ENCODE measurements around the gene VWCE. TPM values are rescaled to one million over a fixed set of nuclear protein-coding genes. Genes with fewer than 3 reads are reported as not detected.
"Not testable (repeated sequence)": the region's sequence is repeated elsewhere in the genome, so short reads cannot be mapped to it uniquely, and the experiment has no call there.

VWCE gene
- polyA plus RNA-seq, 1 of the 3 experiments (the other 2 are of a cell fraction): 5.0 TPM

DNA sequence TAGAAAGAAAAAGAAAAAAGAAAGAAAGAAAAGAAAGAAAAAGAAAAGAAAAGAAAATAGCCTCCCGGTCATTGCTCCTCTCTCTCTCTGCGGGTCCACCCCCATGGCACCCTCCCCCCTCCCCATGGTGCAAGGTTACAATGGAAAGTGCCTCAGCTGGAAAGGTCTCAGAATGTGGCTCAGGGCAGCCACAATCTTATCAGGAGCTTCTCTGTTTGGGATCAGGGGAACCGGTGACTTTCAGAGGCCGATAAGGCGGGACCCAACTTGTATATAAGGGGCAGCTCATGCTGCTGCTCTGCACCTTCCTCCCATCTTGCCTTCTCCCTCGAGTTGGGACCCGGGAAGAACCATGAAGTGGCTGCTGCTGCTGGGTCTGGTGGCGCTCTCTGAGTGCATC is 54.2 kb downstream of the VWCE start, which contains the start of gene PGA5:
Gene PGA5, plus strand, starts transcription at position 301 of the 400 bp plus-strand sequence. Its CDS starts 52 bp downstream, at position 353.
- H3K27me3 ChIP-seq (ENCODE audit: insufficient read depth); H3F3A ChIP-seq (replicated peaks; ENCODE audit: insufficient read depth); H3K27ac ChIP-seq (ENCODE audit: low read depth in 2 of 2, low read length in 1 of 2); H3K79me2 ChIP-seq (ENCODE audit: insufficient read depth); DNase-seq; H3K4me1 ChIP-seq (ENCODE audit: control insufficient read depth in 1 of 2, insufficient read depth in 2 of 2, low read depth in 1 of 2, low read length in 1 of 2); CTCF ChIA-PET; H3K9me2 ChIP-seq; H3K4me3 ChIP-seq (ENCODE audit: low read depth in 2 of 2, low read length in 1 of 2); H3K36me3 ChIP-seq (replicated peaks in 1 of 2; ENCODE audit: control insufficient read depth in 1 of 2, insufficient read depth in 2 of 2, low read length in 1 of 2); POLR2A ChIA-PET; H2AFZ ChIP-seq (ENCODE audit: low read depth); H3K9me3 ChIP-seq; H4K20me1 ChIP-seq (ENCODE audit: insufficient read depth); H3K9ac ChIP-seq; H3K4me2 ChIP-seq: not testable (repeated sequence)
- WGBS (ENCODE audit: low lambda C conversion rate): no CpG with 5 or more reads among the region's 8 CpGs

DNA sequence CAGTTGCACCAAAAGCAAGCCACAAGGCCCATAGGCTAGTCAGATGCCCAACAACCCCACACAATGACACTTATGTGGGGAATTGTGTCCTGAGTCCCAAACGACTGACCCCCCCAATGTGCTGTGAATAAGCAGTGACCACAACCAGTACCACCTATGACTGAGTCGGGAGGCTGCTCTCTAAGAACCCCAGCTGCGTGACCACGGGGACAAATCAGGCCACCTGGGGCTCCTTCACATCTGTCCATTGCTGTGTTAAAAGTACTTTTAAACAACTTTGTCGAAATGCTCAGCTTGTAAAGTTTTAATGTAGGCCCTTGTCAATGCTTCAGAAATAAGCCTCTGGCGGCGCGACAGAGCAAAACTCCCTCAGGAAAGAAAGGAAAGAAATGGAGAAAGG is 54.8 kb downstream of the VWCE start:
- H2AFZ ChIP-seq (ENCODE audit: low read depth); H3K4me1 ChIP-seq (ENCODE audit: control insufficient read depth in 1 of 2, insufficient read depth in 2 of 2, low read depth in 1 of 2, low read length in 1 of 2); POLR2A ChIA-PET; H3K36me3 ChIP-seq (replicated peaks in 1 of 2; ENCODE audit: control insufficient read depth in 1 of 2, insufficient read depth in 2 of 2, low read length in 1 of 2); DNase-seq; H3K9me2 ChIP-seq; H3K9me3 ChIP-seq; H3K4me3 ChIP-seq (ENCODE audit: low read depth in 2 of 2, low read length in 1 of 2); H3K9ac ChIP-seq; H3F3A ChIP-seq (replicated peaks; ENCODE audit: insufficient read depth); H3K79me2 ChIP-seq (ENCODE audit: insufficient read depth); H4K20me1 ChIP-seq (ENCODE audit: insufficient read depth); H3K27me3 ChIP-seq (ENCODE audit: insufficient read depth); H3K27ac ChIP-seq (ENCODE audit: low read depth in 2 of 2, low read length in 1 of 2); CTCF ChIA-PET; H3K4me2 ChIP-seq: not testable (repeated sequence)
- WGBS (ENCODE audit: low lambda C conversion rate): 72% methylated on average over 8 of the region's 8 CpGs

DNA sequence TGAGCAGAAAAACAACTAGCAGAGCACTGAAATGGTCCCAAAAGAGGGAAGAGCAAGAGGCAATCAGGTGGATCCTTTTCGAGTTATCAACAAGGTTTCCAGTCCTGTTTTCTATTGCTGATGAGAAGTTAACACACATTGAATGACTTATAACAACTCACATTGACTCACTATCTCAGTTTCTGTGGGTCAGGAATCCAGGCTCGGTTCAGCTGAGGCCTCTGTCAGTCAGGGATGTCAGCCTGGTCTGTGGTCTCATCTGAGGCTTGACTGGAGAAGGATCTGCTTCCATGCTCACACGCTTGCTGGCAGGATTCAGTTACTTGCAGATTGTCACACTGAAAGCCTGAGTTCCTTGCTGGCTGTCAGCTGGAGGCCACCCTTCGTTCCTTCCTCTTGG is 58.0 kb downstream of the VWCE start:
- DNase-seq; H3K4me3 ChIP-seq (ENCODE audit: low read depth in 2 of 2, low read length in 1 of 2); H3K79me2 ChIP-seq (ENCODE audit: insufficient read depth); H3K27ac ChIP-seq (ENCODE audit: low read depth in 2 of 2, low read length in 1 of 2); H3K4me2 ChIP-seq; H3K9me3 ChIP-seq; POLR2A ChIA-PET; CTCF ChIA-PET; H4K20me1 ChIP-seq (ENCODE audit: insufficient read depth); H2AFZ ChIP-seq (ENCODE audit: low read depth); H3K9ac ChIP-seq; H3K36me3 ChIP-seq (replicated peaks in 1 of 2; ENCODE audit: control insufficient read depth in 1 of 2, insufficient read depth in 2 of 2, low read length in 1 of 2); H3K9me2 ChIP-seq; H3F3A ChIP-seq (replicated peaks; ENCODE audit: insufficient read depth); H3K27me3 ChIP-seq (ENCODE audit: insufficient read depth); H3K4me1 ChIP-seq (ENCODE audit: control insufficient read depth in 1 of 2, insufficient read depth in 2 of 2, low read depth in 1 of 2, low read length in 1 of 2): not testable (repeated sequence)
- WGBS (ENCODE audit: low lambda C conversion rate): no CpG with 5 or more reads among the region's 4 CpGs

- H4K20me1 ChIP-seq (ENCODE audit: insufficient read depth); H3K4me3 ChIP-seq (ENCODE audit: low read depth in 2 of 2, low read length in 1 of 2); H3K9ac ChIP-seq; H3K4me1 ChIP-seq (ENCODE audit: control insufficient read depth in 1 of 2, insufficient read depth in 2 of 2, low read depth in 1 of 2, low read length in 1 of 2); H3K79me2 ChIP-seq (ENCODE audit: insufficient read depth); H3K27ac ChIP-seq (ENCODE audit: low read depth in 2 of 2, low read length in 1 of 2); DNase-seq; H3F3A ChIP-seq (replicated peaks; ENCODE audit: insufficient read depth); H2AFZ ChIP-seq (ENCODE audit: low read depth); POLR2A ChIA-PET; CTCF ChIA-PET; H3K27me3 ChIP-seq (ENCODE audit: insufficient read depth); H3K9me3 ChIP-seq; H3K4me2 ChIP-seq; H3K36me3 ChIP-seq (replicated peaks in 1 of 2; ENCODE audit: control insufficient read depth in 1 of 2, insufficient read depth in 2 of 2, low read length in 1 of 2); H3K9me2 ChIP-seq: not testable (repeated sequence)
- no CpG with 5 or more reads among the region's 3 CpGs for WGBS (ENCODE audit: low lambda C conversion rate)
Measured at GRCh38 chr11:61232548-61233145, 62.5 kb downstream of the VWCE start.

DNA sequence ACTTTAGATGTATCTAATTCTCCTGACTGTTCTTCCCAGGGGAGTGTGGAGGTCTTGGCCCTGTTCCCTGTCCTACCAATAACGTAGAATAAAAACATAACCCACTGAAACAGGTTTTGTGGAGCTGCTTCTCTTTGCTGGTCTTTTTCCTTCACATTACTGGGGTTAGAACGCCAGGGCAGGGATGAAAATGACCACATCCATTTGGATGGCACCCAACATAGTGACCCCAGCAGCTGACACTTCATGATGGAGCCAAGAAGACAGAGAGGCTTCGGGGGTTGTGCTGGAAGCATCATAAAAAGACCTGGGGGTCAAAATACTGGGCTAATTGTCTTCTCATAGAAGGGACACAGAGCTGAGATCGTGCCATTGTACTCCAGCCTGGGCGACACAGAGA is 63.5 kb downstream of the VWCE start:
- POLR2A ChIA-PET: not testable (repeated sequence)

GRCh38 chr11:61231033-61231432 is 64.1 kb downstream of the VWCE start:
- DNase-seq; H3K9me2 ChIP-seq; H4K20me1 ChIP-seq (ENCODE audit: insufficient read depth); H2AFZ ChIP-seq (ENCODE audit: low read depth); H3F3A ChIP-seq (replicated peaks; ENCODE audit: insufficient read depth); H3K36me3 ChIP-seq (replicated peaks in 1 of 2; ENCODE audit: control insufficient read depth in 1 of 2, insufficient read depth in 2 of 2, low read length in 1 of 2); CTCF ChIA-PET; H3K27ac ChIP-seq (ENCODE audit: low read depth in 2 of 2, low read length in 1 of 2); H3K9ac ChIP-seq; H3K27me3 ChIP-seq (ENCODE audit: insufficient read depth); H3K9me3 ChIP-seq; H3K79me2 ChIP-seq (ENCODE audit: insufficient read depth); H3K4me1 ChIP-seq (ENCODE audit: control insufficient read depth in 1 of 2, insufficient read depth in 2 of 2, low read depth in 1 of 2, low read length in 1 of 2); H3K4me2 ChIP-seq; POLR2A ChIA-PET; H3K4me3 ChIP-seq (ENCODE audit: low read depth in 2 of 2, low read length in 1 of 2): not testable (repeated sequence)
- WGBS (ENCODE audit: low lambda C conversion rate): no CpG with 5 or more reads among the region's 15 CpGs

More for the DNA sequence above, 63.5 kb downstream of the VWCE start:
- H3K9me3 ChIP-seq; H3K27me3 ChIP-seq (ENCODE audit: insufficient read depth); H2AFZ ChIP-seq (ENCODE audit: low read depth); H3K4me2 ChIP-seq; H3K4me1 ChIP-seq (ENCODE audit: control insufficient read depth in 1 of 2, insufficient read depth in 2 of 2, low read depth in 1 of 2, low read length in 1 of 2); H3K36me3 ChIP-seq (replicated peaks in 1 of 2; ENCODE audit: control insufficient read depth in 1 of 2, insufficient read depth in 2 of 2, low read length in 1 of 2); DNase-seq; H3K79me2 ChIP-seq (ENCODE audit: insufficient read depth); H3K9ac ChIP-seq; H3K4me3 ChIP-seq (ENCODE audit: low read depth in 2 of 2, low read length in 1 of 2); H3F3A ChIP-seq (replicated peaks; ENCODE audit: insufficient read depth); H4K20me1 ChIP-seq (ENCODE audit: insufficient read depth); H3K9me2 ChIP-seq; CTCF ChIA-PET; H3K27ac ChIP-seq (ENCODE audit: low read depth in 2 of 2, low read length in 1 of 2): not testable (repeated sequence)
- 39% methylated on average over 2 of the region's 5 CpGs for WGBS (ENCODE audit: low lambda C conversion rate)

- H2AFZ ChIP-seq (ENCODE audit: low read depth); CTCF ChIA-PET: not testable (repeated sequence)
- no CpG with 5 or more reads among the region's 6 CpGs for WGBS (ENCODE audit: low lambda C conversion rate)
Measured at GRCh38 chr11:61229458-61229857, 65.7 kb downstream of the VWCE start.

More at GRCh38 chr11:61229458-61229857, 65.7 kb downstream of the VWCE start:
- H3K9ac ChIP-seq; H3K9me2 ChIP-seq; H3K4me2 ChIP-seq; H3K27ac ChIP-seq (ENCODE audit: low read depth in 2 of 2, low read length in 1 of 2); POLR2A ChIA-PET; H4K20me1 ChIP-seq (ENCODE audit: insufficient read depth); H3K36me3 ChIP-seq (replicated peaks in 1 of 2; ENCODE audit: control insufficient read depth in 1 of 2, insufficient read depth in 2 of 2, low read length in 1 of 2); H3K4me3 ChIP-seq (ENCODE audit: low read depth in 2 of 2, low read length in 1 of 2); DNase-seq; H3K79me2 ChIP-seq (ENCODE audit: insufficient read depth); H3K9me3 ChIP-seq; H3F3A ChIP-seq (replicated peaks; ENCODE audit: insufficient read depth); H3K27me3 ChIP-seq (ENCODE audit: insufficient read depth); H3K4me1 ChIP-seq (ENCODE audit: control insufficient read depth in 1 of 2, insufficient read depth in 2 of 2, low read depth in 1 of 2, low read length in 1 of 2): not testable (repeated sequence)
